LNCAP (cell line): ENCODE measurements around the gene GJA9.

Experiments
- TF ChIP-seq, protein P1 (sequence below): fragments of 450-650 bp; IDR thresholded peaks from 2 replicates; pipeline ENCODE4 v1.5.1; 2017; ENCODE audit warnings: mild to moderate bottlenecking

The GJA9 gene

DNA sequence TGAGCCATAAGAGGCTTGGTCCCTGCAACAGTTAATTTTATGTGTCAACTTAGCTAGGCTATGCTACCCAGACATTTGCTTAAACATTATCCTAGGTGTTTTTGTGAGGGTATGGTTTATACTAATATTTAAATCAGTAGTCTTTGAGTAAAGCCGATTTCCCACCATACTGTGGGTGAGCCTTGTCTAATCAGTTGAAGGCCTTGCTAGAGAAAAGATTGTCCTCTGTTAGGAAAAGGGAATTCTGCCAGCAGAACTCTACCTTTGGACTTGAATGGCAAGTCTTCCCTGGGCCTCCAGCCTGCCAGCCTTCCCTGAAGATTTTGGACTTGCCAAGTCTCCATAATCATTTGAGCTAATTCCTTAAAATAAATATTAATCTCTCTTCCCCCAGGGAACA, 36.4 kb upstream of the GJA9 start:
- TF ChIP-seq, protein P1, sequence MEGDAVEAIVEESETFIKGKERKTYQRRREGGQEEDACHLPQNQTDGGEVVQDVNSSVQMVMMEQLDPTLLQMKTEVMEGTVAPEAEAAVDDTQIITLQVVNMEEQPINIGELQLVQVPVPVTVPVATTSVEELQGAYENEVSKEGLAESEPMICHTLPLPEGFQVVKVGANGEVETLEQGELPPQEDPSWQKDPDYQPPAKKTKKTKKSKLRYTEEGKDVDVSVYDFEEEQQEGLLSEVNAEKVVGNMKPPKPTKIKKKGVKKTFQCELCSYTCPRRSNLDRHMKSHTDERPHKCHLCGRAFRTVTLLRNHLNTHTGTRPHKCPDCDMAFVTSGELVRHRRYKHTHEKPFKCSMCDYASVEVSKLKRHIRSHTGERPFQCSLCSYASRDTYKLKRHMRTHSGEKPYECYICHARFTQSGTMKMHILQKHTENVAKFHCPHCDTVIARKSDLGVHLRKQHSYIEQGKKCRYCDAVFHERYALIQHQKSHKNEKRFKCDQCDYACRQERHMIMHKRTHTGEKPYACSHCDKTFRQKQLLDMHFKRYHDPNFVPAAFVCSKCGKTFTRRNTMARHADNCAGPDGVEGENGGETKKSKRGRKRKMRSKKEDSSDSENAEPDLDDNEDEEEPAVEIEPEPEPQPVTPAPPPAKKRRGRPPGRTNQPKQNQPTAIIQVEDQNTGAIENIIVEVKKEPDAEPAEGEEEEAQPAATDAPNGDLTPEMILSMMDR = no peak

DNA sequence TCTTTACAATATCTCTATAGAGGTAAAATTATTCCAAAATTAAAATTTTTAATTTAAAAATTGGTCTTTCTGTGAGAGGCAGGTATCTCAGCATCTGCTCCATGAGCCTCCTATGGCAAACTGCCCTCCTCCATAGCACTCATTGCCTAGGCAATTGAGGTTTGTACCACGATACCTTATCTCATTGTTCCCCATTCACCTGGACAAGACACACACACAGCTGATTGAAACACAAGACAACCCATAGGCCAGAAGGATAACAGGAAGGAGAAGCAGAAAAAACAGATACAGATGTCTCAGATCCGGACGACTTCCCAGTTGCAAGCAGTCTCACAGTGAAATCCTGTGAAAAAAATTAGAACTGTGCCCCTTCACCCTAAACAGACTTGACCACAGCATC, 36.0 kb upstream of the GJA9 start:
- TF ChIP-seq, protein P1 = no peak

DNA sequence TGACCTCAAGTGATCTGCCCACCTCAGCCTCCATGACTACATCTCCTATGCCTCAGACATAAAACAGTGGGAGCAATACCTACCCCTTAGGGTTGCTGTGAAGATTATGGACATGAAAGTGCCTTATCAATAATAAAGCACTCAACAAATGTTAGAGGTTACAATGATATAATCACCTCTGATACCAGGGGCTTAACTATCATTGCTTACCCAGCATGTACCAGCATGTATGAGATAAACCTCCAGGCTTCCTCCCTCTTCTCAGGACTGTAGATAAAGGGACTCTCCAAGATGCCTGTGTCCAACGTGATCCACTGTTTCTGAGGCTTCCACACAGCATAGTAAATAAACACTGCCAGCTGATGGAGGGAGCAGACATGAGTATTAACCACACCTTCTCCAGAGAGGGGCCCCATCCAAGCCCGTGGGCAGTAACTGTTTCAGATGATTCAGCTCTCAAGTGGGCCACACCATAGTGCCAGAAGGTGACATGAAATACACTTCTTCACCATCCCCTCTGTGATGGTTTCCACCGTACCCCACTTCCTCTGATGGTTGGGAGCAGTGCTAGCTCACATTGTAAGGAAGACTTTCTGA, 34.1 kb upstream of the GJA9 start:
- TF ChIP-seq, protein P1 = no peak

DNA sequence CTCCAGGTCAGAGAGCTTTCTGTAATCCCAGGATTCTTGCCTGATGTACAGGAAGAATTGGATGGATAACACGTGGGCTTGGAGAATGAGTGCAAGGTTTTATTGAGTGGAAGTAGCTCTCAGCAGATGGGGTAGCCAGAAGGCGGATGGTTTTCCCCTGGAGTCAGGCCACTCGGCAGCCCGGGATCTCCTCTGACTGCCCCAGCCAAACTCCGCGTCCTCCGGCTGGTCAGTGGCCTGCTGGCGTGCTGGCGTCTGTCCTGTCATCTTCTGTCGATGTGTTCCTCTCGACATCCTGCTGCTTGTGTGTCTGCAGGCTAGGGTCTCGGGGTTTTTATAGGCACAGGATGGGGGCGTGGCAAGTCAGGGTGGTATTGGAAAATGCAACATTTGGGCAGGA, 27.4 kb upstream of the GJA9 start:
- TF ChIP-seq, protein P1 = no peak

DNA sequence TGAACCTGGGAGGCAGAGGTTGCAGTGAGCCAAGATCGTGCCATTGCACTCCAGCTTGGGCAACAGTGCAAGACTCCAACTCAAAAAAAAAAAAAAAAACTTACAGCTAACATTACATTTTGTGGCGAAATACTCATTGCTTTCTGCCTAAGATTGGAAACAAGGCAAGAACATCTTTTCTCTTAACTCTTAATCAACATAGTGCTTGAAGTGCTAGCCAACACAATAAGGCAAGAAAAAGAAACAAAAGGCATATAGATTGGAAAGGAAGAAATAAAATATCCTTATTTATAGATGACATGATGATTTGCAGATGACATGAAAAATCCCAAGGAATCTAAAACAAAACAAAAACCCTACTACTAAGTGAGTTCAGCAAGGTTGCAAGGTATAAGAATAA, 24.6 kb upstream of the GJA9 start:
- TF ChIP-seq, protein P1 = no peak

DNA sequence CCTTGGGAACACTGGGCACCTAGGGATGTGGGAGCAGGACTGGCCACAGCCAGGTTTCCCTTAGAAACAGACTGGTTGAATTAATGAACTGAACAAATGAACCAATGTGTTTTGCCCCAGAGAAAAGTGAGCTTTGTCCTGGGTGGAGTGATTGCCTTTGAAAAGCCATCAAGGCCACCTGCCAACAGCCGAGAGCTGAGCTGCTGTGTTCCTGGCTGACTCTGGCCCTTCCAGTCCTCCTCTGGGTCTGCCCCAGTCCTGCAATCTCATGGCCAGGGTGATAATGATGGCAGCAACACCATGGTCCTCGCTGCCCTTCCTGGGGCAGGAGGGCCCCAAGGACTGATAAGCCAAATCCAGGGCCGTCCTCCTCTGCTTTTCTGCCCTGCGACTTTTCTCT, 18.2 kb upstream of the GJA9 start:
- TF ChIP-seq, protein P1 = no peak

DNA sequence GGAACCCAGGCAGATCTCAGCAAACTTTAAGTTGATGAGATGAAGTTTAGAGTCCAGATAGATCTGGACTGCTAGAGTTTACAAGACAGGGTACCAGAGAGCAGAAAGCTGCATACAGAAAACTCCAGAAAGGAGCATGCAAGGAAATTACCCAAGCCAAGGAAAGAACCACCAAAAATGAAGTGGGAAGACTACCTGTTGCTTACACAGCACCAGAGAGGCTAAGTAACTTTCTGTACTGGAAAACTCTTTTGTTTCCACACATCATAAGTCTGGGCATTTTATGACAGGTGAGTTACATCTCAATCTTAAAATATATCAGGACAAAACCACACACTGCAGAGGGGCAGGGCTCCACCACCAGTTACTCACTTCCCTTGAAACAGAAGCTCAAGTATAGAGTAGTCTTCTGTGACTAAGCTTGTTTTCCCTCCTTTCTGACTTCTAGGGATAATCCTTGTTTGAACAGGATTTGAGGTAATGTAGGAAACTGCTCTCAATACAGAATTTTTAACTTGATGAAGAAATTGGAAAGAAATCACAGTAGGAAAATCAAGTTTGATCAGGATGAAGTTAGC, 17.4 kb upstream of the GJA9 start:
- TF ChIP-seq, protein P1 = no peak

DNA sequence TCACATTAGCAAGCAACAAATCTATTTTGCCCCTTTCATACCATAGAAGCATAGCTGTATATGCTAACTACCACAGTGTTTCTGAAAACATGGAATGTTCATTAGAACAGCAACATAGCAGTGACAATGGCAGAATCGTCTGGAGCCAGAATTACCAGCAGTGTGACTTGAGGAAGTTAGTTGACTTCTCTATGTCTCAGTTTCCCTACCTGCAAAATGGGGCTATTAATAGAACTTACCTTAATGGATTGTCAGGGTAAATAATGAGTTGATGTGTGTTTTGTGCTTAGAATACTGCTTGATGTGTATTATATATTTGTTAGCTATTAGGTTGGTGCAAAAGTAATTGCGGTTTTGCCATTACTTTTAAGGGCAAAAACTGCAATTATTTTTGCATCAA, 14.8 kb upstream of the GJA9 start:
- TF ChIP-seq, protein P1 = no peak
